ENCODE data around the gene RERE.
A peak's percentile ranks its signal among the peaks of the same experiment; 100 is the strongest.
"Not testable (repeated sequence)": the region's sequence is repeated elsewhere in the genome, so short reads cannot be mapped to it uniquely, and the experiment has no call there.

Gene RERE

DNA sequence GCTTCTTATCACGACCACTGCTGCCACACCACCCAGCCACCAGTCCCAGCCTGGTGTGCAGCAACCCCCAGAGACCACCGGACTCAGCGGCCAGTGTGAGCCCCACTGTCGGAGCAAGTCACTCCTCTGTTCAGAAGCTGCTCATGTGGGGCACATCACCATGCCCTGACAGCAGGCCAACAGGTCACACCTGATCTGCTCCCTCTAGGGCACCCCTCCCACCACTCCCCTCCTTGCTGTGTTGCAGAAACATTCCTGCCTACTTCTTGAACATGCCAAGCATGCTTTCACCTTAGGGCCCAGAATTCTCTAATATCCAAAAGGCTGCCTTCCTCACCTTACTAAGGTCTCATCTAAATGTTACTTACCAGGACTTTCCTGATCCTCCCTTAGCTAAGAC is 353.1 kb downstream of the RERE start:
- DNase-seq = no peak

DNA sequence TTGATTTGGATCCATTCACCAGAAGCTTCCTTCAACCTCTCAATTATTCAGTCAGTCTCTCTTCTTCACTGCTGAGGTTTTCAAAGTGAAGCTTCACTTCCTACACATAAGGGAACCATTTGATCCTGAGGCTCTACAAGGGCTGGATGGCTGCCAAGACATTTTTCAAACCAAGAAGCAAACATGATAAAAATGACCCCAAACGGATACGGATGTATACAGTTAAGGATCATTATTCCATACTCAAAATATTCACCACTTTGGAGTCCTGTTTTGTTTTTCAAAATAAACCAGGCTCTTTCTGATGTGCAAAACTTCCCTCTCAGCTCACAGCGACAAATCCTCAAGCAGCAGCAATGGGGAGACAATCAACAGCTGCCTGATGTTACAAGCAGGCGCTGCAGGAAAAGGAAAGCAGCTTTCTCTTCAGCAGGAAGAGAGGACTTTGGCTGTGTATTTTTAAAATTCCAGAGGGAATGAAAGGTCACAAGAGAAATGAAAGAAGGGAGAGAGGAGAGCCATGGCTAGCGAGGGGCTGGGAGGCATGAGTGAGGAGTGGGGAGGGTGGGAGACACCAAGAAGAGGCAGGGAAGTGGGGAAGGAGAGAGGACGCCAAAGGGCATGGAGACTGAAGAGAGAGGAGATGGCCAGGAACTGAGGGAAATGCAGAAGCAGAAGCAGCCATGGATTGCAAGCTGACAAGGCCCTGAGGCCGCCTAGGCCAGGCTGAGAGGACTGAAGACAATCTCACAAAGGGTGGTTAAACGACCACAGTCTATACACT is 354.1 kb downstream of the RERE start:
- DNase-seq = no peak

DNA sequence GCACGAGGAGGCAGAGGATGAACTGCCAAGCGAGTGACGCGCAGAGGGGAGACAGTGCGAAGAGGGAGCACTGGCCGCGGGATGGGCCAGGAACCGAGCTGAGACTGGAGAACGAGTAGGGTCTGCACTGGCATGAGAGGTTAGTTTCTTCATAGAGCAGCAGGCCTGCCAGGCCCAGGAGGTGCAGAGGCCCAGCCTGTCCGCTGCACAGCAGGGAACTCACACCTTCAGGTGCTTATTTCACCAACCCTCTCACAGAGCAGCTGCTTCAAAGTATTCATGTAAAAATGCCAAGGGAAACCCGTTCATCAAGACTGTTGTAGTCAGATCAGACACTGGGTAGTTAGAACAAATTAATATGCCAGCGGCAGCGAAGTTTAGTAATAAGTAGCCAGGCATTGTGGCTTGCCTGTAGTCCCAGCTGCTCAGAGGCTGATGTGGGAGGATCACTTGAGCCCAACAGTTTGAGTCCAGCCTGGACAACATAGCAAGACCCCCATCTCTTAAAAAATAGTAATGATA is 355.0 kb downstream of the RERE start:
- DNase-seq = no peak

DNA sequence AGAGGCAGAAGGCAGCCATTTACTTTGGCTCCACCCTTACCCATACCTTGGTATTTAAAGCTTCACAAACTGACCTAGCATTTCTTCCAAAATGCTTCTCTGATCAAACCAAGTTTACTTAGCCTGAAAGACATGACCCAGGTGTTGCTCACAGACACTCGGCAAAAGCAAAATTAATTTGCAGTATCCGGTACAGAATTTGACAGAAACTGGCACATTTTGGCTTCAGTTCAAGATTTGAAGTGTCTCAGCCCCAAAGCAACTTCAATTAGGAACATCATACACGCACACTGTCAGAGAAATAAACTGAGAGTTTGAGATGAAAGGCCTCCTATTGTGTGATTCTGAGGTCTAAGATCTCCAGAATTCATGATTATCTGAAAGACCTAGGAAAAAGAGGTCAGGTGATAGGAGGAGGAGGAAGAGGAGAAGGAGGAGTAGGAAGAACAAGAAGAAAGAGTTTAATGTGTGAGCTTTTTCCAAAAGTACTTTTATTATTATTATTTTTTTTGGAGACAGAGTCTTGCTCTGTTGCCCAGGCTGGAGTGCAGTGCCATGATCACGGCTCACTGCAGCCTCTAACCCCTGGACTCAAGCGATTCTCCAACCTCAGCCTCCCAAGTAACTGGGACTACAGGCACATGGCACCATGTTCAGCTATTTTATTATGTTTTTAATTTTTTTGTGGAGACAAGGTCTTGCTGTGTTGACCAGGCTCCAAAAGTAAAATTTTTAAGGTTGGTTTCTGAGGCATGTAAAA is 355.9 kb downstream of the RERE start:
- DNase-seq = no peak

DNA sequence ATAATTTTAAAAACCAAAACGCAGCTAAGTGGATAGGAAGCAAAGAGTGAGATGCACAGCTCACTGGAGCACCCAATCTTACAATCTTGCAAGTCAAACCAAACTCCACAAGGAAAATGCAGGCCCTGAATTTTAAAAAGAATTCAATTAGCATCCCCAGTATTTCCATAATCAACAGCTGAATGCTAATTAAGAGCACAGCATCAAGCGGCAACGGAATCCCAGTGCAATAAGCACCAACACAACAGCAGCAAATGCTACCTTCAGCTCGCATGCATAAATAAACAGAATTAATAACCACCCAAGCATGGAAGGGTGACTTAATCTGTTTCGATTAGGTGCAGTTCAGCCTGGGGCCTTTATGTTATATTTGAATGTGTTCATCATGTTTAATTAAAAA is 356.7 kb downstream of the RERE start:
- no peak for DNase-seq

DNA sequence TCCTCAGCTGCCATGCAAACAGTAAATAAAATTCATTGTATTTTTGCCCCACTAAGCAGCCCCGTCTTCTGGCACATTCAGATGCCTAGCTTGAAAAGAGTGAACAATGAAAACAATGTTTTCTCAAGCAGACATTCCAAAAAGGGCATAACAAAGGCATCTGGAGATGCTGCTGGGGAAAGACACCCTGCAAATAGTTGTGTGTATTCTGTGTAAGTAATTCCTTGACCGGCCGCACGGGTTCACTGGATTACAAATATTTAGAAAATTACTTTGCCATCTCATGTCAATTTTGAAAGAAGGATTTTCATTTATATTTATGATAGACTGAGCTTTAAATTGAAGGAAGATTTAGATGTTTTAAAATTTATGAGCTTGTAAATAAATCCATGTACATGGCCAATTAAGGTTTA is 357.3 kb downstream of the RERE start:
- DNase-seq = no peak

DNA sequence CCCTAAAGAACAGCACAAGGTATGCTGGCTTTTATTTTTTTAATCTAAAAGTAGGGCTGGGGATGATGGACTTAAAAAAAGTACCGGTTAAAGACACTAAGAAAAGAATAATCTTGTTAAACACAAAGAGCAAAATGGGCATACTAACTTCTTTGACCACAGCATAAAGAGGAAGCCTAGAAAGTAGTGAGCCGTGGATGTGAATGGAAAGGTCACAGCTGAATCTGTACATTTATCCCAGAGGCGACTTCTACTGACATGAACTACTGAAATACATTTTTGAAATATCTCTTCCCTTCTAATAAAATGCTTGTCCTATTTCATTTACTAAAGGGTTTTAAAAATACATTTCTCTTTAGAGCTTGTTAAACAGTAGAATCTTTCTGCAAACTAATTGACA is 358.8 kb downstream of the RERE start:
- no peak for DNase-seq

DNA sequence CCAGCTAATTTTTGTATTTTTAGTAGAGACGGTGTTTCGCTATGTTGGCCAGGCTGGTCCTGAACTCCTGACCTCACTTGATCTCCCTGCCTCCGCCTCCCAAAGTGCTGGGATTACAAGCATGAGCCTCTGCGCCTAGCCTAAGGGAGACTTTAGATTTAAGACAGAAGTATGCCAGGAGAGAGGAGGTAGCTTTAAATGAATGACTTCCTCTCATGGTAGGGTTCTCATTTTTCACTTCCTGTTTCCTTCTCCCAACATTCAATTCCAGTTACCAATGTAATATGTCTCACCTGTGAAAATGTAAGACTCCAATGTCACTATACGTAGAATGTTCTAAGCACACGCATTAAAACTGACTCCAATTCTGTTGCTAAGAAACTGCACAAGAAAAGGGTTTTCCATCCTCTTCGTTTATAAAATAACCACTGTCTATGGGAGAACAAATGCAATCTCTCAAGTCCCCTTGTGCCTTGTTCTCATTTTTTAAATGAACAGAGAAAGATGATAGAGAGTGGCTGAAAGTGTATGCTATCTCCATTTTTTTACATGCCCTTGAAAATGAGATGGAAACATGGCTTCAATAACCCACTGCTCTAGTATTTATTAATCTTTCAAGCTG is 359.6 kb downstream of the RERE start:
- DNase-seq = no peak

DNA sequence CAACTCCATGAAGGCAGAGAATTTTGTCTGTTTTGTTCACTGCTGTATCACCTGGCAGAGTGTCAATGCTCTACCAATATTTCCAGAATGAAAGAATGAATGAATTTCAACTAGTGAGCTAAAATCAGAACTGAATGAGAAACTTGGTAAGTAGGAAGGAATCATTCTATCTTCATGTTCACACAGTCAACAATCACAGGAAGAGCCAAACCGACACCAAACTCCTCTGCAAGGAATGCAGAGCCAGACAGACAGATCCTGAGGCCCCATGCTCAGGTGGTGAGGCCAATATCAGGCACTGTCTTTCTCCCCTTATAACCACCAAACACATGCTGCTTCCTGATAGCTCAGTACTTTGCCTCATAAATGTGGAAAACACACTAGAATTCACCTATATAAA is 360.4 kb downstream of the RERE start:
- DNase-seq = no peak

DNA sequence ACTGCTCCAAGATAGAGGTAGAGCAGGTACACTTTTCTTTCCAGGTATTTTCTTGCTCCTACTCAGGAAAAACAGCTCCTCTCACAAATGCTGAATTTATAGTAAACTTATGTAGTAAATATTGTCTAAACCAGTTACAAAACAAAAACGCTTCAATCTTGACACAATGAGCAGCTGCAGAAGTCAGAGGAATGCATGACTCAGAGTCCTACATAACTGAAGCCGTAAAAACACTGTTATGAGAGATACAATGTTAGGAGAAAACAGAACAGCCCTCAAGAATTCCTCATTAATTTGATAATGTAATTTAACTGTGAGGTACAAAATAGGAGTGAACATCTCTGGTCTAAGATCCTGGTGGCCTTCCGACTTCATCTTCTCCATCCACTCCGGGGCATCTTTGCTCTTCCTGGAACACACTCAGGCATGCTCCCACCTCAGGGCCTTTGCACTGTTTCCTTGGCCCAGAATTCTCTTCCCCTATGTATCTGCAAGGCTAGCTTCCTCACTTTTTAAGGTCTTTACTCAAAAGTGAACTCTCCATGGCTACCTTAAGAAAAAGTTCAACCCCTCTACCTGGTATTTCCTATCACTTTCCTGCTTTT is 361.0 kb downstream of the RERE start:
- no peak for DNase-seq

DNA sequence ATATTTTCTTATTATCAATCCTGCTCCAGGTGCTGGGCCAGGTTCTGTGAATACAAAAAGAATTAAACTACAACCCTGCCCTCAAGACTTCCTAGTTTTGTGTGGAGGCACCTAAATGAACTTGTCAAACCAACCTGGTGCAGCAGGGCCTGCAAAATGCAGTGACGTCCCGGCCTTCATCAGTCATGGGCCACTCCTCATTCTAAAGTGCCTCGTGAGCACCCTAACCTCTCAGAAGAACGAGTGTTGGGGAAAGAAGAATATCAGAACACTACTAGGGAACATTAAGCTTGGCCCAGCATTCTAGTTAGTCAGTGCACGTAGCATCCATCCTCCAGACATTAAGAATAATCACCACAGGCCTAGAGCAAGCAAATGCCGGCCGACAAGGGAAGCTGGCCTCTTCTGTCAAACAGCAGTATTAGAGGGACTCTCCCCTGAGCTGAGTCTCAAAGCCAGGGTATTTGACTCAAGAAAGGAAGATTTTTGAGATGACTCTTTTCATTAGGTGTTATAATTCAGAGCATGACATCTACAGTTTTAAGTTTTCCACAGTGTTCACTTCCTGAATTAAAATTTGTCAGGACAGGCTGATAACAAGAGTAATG is 361.6 kb downstream of the RERE start:
- DNase-seq = no peak

DNA sequence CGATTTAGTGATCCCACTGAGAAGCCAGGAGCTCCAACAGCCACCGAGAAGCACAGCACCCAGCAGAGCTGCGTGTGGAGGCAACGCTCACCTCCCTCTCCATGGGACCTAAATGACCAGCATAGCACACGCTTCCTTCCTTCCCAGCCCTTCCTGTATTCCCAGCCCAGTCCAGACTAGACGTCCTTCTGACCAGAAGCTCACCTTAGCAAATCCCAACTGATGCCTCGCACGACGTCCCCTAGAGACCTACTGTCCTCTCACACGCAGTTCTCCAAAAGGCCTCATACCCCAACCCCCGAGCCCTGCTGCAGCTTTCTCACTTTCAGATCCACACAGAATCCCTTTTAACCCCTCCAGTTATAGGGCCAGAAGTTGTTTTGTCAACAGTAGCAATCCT is 367.1 kb downstream of the RERE start:
- no peak for DNase-seq

DNA sequence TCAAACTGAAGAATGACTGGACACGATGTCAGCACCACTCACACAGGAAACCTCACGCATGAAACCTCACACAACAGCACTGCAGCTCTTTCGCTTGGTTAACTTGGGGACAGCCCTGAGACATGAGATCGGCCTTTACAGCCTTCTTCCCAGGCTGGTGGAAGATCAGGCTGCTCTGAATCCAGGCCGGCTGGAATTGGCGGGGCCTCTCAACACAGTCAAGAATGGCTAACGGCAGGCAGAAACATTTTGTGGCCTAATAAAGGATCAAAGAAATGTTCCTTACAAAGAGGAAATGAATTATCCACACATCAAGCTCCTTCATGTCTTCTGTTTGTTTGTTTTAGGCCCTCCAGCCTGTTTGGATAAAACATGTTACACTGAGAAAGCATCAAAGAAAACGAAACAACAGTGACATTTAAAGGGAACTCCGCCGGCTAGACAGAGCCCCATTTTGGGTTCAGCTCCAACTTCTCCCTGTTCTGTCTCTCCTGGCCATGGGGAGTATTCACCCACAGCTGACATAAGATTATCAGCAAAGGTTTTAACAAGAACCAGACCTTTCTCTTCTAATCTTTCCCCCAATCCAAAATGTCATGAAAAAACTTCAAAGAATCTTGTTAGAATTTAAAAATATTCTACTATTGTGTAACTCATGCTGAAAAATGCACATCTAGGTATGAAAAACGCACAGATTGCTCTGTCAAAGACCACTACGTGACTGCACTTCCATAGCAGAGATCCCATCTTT is 368.4 kb downstream of the RERE start:
- DNase-seq = peak; percentile 10

DNA sequence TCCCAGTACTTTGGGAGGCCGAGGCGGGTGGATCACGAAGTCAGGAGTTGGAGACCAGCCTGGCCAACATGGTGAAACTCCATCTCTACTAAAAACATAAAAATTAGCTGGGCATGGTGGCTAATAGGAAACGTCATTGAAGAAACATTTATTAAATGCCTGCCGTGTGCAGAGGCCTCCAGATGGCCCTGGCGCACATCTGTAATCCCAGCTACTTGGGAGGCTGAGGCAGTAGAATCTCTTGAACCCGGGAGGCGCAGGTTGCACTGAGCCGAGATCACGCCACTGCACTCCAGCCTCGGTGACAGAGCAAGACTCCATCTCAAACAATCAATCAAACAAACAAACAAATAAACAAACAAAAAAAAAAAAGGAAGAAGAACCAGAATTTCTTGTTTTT is 368.9 kb downstream of the RERE start:
- DNase-seq = not testable (repeated sequence)

DNA sequence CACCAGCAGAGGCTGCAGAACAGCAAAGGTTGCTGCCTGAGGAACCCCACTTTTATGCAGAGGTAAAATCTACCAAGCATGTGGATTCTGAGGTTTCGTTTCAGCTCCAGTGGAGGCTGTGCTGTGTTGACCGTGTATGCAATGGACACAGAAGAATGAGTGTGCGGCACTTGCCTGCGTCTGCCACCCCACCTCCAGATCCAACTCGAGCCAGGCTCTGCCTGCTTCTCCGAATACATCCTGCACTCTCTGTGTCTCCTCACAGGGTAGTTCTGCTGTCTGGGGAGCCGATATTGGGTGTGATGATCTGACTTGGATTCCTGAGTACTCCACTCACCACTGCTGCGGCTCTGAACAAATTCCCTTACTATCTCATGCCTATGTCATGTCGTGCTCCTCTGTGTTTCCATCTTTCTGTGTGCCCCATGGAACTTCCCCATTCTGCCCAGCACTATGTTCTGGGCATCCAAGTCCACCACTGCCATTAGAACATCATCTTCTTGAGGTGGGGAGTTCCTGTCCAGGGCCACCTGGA is 369.8 kb downstream of the RERE start:
- DNase-seq = no peak

DNA sequence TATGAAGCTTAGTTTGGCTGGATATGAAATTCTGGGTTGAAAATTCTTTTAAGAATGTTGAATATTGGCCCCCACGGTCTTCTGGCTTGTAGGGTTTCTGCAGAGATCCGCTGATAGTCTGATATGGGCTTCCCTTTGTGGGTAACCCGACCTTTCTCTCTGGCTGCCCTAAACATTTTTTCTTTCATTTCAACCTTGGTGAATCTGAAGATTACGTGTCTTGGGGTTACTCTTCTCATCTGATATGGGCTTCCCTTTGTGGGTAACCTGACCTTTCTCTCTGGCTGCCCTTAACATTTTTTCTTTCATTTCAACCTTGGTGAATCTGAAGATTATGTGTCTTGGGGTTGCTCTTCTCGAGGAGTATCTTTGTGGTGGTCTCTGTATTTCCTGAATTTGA is 371.3 kb downstream of the RERE start:
- not testable (repeated sequence) for DNase-seq

DNA sequence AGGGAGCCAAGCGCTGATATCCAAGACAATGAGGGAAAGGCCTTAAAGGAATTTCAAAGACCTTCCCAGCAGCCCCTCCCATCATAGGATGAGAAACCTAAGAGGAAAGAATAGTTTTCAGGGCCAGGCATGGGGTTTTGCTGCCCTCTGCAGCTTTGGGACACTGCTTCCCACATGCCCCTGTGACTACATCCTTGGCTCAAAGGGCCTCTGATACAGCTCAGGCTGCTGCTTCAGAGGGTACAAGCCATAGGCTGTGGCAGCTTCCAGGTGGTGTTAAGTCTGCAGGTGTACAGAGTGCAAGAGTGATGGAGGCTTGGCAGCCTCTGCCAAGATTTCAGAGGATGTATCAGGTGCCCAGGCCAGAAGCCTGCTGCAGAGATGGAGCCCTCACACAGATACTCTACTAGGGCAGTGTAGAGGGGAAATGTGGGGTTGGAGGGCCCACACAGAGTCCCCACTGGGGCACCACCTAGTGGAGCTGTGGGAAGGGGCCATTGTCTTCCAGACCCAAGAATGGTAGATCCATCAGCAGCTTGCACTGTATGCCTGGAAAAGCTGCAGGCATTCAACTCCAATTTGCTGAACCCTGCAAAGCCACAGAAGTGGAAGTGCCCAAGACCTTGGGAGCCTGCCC is 373.8 kb downstream of the RERE start:
- DNase-seq = no peak

DNA sequence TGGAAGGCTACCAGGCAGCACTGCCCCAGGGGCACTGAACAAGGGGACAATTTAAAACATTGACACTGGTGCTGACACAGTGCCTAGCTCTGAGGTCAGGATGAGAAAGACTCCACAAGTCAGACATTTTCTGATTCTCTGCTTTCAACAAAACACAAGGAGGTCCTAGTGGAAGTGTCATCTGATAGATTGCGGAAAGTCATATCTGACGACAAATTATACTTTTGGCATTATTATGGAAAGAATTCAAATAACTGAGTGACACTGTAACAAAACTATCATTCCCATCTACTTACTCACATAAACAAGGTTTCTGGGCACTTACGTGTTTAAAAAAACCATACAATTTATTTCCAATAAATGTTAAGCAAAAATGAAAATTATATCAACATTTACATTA is 376.0 kb downstream of the RERE start:
- no peak for DNase-seq

DNA sequence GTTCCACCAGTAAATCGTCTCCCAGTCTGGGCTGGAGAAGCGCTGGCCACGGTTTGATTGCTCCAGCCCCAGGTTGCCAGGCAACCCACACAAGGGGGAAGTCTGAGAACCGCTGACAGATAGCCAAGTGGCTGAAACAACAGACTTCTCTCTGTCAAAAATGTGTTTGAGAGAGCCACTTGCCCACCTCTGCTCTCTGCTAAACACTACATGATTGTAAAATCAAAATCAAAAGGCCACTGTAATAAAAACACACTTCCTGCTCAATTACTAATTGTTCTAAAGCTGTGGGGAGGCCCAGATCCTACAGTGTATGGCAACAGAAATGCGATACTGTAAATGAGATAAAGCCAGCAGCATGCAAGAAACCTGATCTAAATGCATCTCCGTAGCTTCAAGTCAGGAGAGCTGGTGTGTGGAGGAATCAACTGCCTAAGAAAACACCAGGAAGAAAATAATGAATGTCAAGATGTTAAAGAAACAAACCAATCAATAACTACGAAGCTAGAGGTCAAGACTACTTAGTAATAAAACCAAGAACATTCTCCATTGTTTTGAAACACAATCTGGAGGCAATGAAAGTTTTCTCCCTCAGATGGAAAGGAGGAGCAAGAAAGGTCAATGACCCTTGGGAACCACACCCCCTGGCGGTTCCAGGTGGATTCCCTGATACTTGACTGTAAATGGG is 378.3 kb downstream of the RERE start:
- DNase-seq = no peak

DNA sequence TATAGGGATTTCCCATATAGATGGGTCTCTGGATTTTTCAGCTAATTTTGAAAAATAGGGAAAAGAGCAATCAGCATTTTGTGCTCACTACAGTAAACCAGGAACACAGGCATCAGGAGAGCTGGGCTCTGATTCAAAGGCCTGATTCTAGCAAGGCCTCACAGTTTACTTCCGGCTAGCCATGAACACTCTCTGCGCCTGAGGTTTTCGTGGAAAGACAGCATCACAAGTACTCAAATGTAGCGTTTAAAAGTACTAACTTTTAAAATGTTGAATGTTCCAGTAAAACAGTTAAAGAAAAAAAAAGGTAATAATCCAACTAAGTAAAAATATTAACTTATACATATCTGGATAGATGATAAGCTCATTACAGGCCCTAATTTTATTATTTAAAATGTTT is 379.0 kb downstream of the RERE start:
- no peak for DNase-seq

DNA sequence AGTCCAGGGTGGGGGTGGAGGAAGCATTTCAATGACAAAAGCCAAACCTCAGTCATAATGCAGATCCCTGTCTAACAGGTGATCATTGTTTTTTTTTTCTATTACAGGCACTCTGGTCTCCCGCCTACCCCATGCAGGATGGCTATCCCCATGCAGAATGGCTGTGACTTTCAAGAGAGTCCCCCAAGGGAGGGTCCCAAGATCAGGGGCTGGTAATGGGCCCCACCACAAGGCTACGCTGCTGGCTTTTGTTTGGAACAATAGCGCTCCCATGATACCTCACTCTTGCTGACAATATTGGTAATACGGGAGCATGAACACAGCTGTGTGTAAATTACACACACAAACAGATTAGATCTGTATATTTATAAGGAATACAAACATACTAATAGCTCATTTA is 380.1 kb downstream of the RERE start:
- no peak for DNase-seq

All from stimulated activated CD4-positive, alpha-beta T cell treated with anti-CD3 and anti-CD28 coated beads, Interleukin-1b, Interleukin-23, amount 100 ng/mL, for 48 hours (primary cell).